NCI-H2196 treated with DMSO at 0.1 percent for 48 hours (cell line): ENCODE measurements around the gene EML2.

Experiments used
- DNase-seq: peaks from one replicate; lab custom pipeline; 2025; ENCODE audit not compliant: unreplicated experiment; lab: John Stamatoyannopoulos, UW

Gene EML2

DNA sequence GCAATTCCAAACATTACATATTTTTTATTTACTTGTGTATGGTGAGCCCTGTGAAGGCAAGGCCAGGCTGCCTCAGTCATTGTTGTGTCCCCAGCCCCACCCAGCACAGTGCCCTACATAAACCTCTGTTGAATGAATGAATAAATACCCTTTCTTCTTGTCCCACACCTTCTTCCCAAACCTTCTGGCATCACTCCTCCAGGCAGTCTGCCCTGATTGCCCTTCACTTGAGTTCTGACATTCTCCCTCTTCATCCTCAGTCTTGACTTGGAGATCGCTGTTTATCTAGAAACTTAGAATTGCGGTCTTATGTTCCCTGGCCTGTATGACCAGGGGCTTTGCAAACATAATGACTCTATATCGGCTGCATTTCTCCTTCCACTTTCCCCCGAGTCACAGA is 49.4 kb downstream of the EML2 start:
- DNase-seq: no peak

GRCh38 chr19:45587873-45588272 is 51.3 kb downstream of the EML2 start:
- no peak for DNase-seq

DNA sequence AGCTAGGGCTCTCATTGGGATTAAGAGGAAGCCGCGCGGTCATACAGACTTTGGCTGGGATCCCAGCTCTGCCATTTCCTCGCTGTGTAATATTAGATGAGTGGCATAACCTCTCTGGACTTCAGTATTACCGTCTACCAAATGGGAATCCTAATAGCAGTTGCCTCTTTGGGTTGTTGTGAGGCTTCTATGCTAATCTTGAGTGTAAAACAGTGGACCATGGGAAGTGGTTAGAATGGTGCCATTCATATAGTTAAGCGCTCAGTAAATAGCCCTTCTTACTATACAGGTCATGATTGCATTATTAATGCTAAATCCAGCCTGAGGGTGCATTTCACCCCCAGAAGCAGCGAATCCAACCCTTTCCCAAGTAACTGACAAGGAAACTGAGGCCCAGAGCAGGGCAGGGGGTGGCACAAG is 54.0 kb downstream of the EML2 start:
- no peak for DNase-seq

DNA sequence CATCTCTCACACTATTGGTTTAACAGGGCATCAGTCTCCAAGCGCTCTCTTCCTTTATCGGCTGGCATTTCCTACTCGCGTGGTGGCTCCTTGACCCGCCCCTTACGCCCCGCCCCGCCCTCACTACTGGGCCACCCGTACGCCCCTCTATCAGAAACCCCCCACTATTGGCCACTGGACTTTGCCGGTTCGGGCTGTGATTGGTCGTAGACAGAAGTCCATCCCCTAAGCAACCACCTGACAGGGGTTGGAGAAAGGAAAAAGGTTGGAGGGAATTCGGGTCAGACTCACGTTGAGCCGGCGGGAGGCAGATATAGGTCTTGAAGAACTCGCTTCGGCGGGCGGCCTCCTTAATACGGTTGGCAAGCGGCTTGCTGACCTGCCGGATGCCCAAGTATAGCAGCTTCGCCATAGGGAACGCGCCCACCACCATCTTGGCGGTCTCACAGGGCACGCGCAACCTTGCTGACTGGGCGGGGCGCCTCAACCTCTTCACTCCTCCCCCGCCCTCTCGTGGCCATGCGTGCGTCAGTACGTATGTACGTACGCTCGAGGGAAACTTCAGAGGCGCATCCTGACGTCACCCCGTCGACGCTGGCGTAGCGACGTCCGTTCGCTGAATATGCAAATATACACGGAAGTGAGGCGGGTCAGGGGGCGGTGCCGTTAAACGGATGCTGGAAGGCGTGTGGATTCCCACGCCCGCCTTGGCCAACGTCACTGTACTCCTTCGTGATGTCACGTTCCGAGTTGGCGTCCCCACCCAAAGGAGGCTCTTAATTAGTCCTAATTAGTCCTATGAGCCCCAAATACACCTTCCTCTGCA is 54.7 kb downstream of the EML2 start, which contains the start of gene OPA3:
TSS of gene OPA3 (minus strand) at position 471 of the 826 bp plus-strand sequence. CDS start at position 433, 38 bp downstream.
- DNase-seq: peak; percentile 98

DNA sequence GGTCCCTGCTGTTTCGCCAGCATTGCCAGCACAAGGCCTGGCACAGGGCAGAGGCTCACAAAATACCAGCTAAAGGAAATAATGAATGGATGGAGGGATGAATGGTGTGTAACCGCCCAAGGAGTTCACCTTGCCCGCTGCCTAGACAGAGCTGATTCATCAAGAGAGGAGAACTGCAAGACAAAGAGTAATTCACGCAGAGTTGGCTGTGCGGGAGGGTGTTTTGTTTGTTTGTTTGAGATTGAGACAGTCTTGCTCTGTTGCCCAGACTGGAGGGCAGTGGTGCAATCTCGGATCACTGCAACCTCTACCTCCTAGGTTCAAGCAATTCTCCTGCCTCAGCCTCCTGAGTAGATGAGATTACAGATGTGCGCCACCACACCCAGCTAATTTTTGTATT is 57.6 kb downstream of the EML2 start:
- DNase-seq: no peak

DNA sequence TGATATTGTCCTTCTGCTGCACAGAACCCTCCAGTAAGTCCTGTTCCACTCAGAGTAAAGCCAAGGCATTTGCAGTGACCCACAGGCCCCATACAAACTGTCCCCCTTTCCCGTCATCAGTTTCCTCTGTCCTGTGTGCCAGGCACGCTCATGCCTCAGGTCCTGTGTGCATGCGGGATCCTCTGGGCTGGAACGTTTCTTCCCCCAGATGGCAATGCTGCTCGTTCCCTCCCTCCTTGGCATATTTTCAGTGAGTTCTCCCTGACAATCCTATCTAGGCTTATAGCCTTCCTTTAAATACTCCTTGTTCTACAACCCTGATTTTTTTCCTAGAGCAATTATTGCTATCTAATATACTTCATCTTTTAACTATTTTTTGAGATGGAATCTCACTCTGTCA is 60.3 kb downstream of the EML2 start:
- DNase-seq: no peak

- no peak for DNase-seq
These were observed 61.9 kb downstream of the EML2 start for GRCh38 chr19:45577111-45577905.

DNA sequence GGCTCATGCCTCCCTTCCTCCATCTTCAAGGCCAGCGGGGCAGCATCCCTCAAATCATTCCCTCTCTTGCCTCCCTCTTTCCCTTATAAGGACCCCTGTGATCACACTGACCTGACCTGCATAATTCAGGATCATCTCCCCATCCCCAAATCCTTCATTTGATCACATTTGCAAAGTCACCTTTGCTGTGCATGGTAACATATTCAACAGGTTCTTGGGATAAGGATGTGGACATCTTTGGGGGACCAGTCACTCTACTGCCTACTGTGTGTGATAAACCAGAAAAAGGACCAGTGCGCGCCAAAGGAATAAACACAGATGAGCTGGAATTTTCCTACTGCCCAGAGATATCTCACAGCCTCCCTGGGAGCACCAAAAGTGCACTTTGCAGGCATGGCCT is 62.5 kb downstream of the EML2 start:
- DNase-seq: no peak

GRCh38 chr19:45575216-45575615 is 64.0 kb downstream of the EML2 start:
- no peak for DNase-seq

DNA sequence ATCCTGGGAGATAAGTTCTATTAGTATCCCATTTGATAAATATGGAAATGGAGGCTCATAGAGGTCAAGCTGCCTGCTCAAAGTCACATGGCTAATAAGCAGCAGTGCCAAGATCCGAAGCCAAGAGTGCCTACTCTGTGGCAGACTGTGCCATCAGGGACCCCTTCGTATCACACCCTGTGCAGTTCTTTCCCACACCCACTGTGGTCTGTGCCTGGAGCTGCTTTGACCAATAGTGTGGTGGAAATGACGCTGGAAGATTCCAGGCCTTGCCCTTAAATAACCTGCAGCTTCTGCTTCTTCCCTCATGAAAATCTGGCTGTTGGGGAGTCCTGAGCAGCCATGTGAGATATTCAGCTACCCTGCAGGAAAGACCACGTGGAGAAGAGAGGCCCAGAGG is 64.7 kb downstream of the EML2 start:
- no peak for DNase-seq

- no peak for DNase-seq
These were observed 67.6 kb downstream of the EML2 start for GRCh38 chr19:45571457-45572220.

DNA sequence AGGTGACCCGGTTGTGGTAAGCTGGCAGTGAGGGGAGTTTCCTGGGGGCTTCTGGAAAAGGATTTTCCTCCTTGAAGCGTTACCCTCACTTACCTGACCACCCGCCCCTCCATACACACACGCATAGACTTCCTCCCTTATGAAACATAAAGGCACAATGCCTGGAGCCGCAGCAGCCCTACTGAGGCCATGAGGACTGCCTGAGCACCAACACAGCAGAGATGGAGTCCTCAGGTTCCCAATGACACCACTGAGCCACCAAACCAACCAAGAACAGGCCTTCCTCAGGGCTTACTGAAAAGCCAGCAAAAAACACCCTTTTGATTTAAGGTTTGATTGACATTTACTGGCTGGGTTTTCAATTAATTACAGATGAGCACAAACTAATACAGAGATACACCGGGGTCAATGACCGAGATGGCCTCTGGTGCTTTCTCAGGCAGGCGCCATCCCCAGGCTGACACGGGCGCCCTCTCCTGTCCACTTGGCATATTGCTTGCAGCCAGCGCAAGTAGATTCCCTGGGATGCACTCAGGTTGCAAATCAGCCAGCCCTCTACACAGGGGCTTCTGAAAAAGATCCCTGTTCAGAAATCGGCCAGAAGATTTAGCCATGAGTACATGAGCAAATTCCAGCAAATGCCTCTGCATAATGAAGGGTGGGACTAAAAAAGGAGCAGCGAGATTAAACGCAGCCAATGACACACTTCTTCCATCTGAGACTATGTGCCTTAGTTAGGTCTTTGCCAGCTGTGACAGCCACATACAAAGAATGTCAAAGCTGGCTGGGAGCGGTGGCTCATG is 69.4 kb downstream of the EML2 start:
- DNase-seq: no peak

DNA sequence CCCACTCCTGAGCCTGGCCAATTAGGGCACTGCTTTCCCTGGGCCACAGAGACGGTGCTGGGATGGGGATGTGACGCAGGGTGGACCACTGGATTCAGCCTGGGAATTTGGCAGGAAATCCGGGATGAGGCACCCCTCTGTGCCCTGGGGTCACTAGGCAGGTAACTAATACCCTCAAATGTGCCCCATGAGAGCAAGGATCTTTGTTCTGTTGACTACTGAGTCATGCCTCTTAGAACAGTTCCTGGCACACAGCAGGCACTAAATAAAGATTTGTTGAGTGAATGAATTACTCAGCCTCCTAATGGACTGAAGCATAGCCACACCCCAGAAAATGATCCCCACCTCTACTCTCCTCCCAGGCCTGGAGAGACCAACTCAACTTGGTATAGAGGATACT is 70.5 kb downstream of the EML2 start:
- DNase-seq: no peak

DNA sequence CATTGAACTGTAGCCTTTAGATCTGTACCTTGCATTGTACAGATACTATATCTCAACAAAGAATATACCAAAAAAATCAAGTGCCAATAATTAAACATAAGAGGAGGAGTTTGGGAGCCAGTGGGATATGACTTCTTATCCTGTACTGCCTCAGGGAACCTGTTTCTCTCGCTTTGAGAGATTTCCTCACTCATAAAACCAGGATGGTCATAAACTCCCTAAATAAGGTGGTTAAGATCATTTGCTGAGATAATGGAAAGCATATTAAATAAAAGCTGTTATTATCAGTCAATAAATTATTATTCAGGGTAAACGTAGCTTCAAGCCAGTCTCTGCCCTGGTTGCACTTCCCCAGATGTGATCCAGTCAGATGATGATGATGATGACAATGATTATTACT is 71.6 kb downstream of the EML2 start:
- no peak for DNase-seq

DNA sequence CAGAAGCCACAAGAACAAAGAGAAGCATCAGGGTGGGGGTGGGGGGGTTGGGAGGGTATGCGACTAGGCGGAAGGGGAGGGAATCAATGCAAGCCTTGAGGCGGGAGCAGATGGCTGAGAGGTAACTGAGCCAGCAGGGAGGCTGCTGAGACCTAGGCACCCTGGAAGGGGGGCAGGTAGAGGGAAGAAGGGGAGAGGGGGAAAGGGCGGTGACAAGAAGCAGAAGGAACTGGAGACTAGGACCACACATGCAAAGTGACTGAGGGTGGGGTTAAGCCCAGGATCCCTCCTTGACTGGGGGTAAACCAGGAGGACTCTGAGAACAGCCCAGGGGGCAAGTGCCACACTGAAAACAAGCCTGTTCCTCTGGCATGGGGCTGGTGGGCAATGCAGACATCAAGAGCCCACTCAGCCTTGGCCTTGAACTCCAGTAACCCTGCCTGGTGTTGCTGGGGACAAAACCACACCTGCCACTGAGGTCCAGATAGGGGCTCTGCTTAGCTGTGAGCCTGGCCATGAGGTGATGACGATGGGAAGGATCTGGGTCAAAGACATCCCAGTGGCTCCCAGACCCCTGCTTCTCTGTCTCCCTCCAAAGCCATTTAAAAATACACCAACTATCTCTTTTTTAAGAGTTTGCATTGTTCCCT is 74.9 kb downstream of the EML2 start:
- DNase-seq: no peak

DNA sequence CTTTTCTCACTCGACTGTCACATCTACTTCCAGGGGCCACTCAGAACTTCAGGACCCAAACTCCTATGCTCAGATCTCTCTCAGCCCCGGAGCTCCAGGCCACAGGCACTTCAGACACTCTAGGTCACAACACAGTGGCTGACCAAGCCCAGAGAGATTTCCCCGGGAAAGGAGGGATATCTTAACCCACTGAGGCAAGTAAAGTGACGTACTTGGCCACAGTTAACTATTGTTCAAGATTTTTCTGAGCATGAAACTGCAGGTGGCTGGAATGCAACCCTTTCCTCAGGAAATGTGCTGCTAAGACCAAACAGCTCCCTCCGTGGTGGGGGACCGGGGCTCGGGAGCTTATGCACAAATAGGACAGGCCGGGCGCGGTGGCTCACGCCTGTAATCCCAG is 78.5 kb downstream of the EML2 start:
- DNase-seq: no peak

DNA sequence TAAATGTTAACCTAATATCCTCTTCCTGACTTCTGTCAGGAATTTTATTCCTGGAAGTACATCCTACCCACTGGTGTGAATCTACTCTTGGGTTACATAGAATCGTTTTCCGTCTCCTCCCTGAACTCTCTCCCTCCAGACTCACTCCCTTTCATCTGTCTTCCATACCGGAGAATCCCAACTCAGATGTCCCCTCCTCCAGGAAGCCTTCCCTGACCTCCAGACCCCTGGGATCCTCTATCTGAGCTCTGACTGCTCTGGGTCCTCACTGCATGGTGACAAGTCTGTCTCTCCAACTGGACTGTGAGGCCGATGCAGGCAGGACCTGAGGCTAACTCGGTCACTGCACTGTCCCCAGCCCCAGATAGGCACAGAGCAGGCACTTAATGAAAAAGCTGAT is 79.2 kb downstream of the EML2 start:
- DNase-seq: no peak
